ENCODE data around the gene UBN2.

- TF ChIP-seq CTCF (IDR thresholded peaks at IDR 0.05) (no peak), POLR2A (IDR thresholded peaks at IDR 0.05) (no peak)
Observed at GRCh38 chr7:139329119-139329518, 98.1 kb downstream of the UBN2 start.

Measured in esophagus squamous epithelium (tissue), 4 donors.